RPMI8226 (cell line): ENCODE results near the gene GPC6.
"Not testable (repeated sequence)": the region's sequence is repeated elsewhere in the genome, so short reads cannot be mapped to it uniquely, and the experiment has no call there.

Experiments used
- DNase-seq: peaks from one replicate; pipeline ENCODE4 v3.0.0-alpha.2; 2015

Gene GPC6

DNA sequence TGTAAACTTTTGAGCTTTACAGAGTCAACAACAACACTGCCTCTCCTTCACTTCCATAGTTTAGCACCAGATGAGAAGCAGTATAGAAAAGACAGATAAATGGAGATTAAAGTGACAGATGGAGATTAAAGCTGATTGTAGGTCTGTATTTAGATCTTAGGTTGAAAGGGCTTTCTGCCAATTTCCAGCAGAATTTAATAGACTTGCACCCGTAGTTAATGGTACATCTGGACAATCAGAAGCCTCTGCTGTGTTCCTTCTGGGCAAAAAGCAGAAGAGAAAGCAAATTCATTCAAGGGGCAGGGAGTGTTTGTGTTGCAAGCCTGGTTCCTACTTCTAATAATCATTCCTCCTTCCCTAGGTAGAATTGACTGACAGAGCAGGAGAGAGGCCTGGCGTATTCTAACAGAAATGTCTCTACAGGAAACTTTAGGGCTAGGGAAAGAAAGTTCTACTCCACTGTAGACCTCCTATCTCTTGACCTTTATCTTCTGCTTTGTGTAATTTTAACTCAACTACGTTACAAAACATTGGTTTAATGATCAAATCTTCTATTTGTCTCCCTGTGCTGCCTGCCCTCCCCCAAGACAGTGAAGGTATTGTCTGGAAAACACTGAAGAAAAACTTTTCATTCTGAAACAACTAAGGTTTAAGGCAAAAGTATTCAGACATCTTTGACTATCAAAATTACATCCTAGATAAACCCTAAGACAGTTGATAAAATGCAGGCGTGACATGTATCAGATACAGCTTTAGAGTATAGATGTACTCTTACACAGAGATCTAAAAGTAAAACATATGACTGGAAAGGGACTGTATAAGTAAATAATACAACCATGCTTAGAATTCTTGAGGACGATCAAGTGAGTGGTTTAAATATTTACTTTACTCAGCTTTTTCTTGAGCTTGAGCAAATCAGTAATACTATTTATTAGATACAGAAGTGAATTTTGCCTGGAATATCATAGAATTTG, 44.4 kb downstream of the GPC6 start:
- no peak for DNase-seq

DNA sequence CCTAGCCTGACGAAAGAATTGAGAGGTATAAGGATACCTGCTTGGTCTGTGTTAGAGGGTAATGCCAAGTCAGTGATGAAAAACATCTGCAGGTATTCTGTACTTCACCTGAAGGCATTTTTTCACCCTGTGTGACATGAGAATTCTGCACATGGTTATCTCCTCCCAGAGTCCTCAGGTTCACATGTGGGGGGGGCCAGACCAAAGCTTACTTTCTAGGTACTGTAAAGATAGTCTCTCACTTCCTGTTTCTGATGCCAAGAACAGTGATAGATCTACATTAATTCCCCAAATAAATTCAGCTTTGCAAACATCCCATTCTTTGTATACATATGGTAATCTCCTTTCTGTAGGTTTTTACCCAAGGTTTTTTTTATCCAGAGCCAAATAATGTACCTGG, 53.4 kb downstream of the GPC6 start:
- DNase-seq: peak; percentile 15

DNA sequence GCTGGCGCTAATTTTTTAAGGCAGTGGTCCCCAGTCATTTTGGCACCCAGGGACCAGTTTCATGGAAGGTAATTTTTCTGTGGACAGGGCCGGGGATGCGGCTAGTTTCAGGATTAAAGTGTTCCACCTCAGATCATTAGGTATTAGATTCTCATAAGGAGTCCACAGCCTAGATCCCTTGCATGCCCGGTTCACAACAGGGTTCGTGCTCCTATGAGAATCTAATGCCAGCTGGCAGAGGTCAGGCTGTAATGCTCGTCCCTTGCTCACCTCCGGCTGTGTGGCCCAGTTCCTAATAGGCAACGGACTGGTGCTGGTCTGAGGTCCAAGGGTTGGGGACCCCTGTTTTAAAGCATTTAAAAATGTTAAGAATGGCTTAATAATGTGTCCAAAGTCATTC, 54.1 kb downstream of the GPC6 start:
- no peak for DNase-seq

GRCh38 chr13:93283255-93283654, 56.6 kb downstream of the GPC6 start:
- DNase-seq: no peak

DNA sequence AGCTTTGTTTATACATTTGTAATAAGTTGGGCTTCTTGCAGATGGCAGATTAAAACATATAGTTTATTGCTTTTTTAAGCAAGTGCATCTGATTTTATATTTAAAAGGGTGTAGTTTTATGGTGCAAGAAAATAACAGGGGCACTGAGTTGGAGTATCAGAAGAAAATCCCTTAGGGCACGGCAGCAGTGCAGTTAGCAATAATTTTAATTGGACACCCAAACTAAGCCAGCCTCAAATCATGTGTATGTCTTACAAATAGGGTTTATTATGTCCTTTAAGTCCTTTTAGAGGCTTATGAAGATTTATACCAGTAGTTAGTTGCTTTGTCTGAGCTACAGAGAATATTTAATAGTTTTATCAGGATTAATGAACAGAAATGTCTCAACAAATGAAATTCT, 57.5 kb downstream of the GPC6 start:
- no peak for DNase-seq

DNA sequence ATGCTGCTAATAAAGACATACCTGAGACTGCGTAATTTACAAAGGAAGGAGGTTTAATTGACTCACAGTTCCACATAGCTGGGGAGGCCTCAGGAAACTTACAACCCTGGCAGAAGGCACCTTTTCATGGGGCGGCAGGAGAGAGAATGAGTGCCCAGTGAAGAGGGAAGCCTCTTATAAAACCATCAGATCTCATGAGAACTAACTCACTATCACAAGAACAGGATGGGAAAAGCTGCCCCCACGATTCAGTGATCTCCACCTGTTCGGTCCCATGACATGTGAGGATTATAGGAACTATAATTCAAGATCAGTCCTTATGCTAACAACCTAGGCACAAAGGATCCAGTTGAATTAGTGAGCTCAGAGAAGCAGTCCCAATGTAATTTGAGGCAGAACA, 59.4 kb downstream of the GPC6 start:
- DNase-seq: no peak

GRCh38 chr13:93289053-93289452, 62.4 kb downstream of the GPC6 start:
- no peak for DNase-seq

DNA sequence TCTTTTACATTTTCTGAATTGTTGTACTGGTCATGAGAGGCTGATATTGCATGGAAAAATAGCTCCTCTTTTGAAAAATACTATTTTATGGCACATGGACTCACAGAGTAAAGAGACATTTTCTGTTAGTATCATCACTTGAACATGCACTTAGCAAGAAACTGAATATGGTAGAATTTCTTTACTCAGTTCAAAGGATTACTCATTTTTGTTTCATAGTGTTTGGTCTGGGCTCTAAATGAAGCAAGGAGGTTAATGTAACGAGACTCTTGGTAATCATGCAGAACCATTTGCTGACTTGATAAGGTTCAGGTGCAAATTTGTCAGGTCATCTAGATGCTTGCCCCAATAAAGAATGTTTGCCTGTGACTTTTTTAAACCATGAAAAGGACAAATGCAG, 63.2 kb downstream of the GPC6 start:
- no peak for DNase-seq

DNA sequence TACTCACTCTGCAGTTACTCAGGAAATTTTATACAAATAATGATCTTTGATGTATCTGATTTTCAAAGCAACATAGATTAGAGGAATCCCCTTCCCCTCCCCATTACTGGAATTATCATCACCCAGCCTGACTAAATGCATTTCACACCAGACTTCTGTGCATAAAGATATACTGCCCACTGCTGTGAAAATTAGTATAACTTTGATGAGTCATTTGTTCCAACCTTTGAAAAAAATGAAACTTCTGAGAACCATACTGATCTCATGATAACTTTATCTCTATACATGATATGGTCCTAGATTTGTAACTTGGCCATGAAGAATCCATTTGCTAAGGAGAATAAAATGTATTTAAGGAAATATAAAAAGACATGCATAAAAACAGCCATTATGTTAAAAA, 63.9 kb downstream of the GPC6 start:
- no peak for DNase-seq

- DNase-seq: no peak
These were observed 65.8 kb downstream of the GPC6 start for GRCh38 chr13:93292366-93292765.

DNA sequence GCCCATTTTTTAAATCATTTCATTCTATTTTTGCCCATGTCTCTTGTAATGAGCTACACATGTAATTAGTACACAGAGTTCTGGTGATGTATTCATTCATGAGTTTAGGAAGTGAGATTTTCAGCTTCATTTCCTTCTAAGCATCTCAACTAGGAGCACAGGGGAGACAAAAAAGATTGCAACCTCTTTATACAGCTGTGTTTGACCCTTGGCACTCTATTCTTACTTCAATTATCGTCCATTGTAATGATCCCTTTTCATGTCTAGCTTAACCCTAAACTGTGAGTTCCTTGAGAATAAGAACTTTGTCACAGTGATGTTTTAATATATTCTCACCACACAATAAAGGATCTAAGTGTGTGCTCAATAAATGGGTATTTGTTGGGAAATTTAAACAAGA, 67.1 kb downstream of the GPC6 start:
- DNase-seq: no peak

DNA sequence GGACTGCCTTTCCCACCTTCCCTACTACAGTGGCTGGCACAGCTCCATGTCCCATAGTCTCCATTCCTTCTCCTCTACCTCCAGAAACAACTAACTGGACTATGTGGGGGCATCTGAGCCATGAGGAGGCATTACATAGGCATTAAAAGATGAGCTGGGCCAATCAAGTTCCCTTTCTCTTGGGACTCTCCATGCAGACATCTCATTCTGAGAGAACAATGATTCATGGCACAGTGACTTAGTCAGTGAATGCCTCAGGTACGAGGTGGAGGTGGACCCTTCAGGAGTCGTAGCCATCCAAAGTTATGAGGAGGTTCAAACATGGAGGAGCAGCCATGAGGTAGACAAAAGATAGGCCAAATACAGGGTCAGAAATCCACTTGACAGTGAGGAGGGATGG, 70.0 kb downstream of the GPC6 start:
- DNase-seq: no peak

- no peak for DNase-seq
These were observed 72.1 kb downstream of the GPC6 start for GRCh38 chr13:93298713-93299112.

DNA sequence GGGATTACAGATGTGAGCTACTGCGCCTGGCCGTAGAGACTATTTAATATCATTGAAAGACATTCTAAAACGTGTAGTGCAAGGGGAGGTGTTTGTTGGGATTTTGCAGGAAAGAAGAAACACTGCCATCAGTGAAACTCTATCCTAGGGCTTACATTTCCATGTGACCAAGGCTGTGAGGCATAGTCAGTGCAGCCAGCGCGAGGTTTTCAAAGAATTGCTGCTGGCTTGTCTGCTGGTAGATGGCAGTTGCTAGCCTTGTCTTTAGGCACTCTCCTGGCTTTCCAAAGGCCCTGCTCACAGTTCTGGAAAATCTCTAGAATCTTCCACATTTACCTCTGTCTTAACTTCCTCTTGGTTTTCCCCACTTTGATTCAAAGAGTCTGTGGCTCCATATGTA, 77.5 kb downstream of the GPC6 start:
- DNase-seq: no peak

- DNase-seq: no peak
These were observed 78.4 kb downstream of the GPC6 start for GRCh38 chr13:93304868-93305613.

DNA sequence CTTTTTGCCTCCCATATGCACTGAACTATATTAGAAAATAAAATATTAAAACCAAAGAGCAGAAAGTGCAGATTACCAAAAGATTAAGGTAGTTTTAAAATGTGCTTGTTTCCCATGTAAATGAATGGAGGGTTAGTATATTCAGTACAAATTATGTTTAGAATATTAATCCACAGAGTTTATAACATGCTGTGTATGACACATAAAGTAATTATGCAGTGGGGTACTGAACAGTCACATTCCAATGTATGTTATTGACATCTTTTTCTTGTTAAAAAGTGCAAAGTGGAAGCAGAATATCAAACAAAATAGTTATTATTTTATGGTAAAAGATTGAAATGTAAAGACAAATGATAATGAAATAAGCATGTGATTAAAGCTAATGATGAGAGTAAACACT, 79.3 kb downstream of the GPC6 start:
- no peak for DNase-seq

GRCh38 chr13:93307136-93307535, 80.5 kb downstream of the GPC6 start:
- no peak for DNase-seq

DNA sequence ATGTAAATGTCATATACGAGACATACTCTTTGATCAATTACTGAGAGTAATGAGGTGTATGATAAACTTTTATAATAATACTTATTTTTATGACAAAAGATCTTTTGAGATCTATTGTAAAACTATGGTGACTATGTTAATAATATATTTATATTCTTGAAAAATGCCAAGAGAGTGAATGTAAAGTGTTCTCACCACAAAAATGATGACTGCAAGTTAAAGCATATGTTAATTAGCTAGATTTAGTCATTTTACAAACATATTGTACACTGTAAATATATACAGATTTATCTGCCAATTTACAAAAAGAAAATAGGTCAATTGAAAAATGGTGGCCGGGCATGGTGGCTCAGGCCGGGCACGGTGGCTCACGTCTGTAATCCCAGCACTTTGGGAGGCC, 81.0 kb downstream of the GPC6 start:
- no peak for DNase-seq

DNA sequence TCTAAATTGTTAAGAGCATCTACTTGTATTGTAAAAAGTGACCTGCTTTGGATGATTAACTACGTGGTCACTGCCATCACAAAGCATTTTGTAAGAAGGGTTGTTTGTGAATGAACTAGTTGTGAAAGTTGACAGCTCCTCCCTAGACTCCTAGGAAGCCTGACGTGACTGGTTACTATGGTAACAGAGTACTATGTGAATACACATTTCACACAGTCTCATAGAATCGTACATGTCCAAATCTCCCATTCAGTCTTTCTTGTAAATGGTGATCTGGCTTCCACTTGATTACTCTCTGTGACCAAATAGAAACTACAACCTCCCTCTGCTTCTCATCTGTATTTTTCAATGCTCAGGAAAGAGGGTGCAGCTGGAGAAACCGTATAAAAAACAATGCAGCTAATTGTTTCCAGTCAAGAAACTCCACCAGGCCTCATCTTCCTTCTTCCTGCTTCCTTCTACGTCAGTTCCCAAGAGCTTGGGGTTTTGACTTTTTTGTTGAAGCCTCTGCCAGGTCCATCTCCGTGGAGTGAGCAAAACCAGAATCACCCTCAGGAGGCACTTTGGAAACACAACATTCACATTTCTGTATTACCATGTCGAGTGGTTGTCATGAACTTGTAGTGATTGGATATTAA, 83.4 kb downstream of the GPC6 start:
- no peak for DNase-seq

DNA sequence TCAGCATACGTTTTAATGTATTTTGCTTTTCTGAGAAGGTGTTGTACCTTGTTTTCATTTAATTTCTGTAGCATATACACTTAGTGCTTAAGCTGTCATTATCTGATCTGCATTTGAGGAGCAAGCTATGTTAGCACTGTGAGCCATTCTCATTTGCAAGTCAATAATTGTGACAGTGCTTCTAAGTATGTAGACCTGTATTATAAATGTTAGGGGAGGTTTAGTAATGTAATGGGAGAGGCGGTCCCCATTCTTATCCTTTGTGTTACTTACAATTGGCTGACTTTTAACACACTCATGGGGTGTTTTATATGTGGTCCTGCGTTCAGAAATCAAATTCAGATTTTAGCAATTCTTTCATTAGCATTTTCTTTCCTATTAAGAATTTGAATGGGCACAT, 90.2 kb downstream of the GPC6 start:
- DNase-seq: no peak

GRCh38 chr13:93318534-93319254, 92.1 kb downstream of the GPC6 start:
- no peak for DNase-seq

GRCh38 chr13:93320942-93321341, 94.3 kb downstream of the GPC6 start:
- no peak for DNase-seq

- not testable (repeated sequence) for DNase-seq
These were observed 97.3 kb downstream of the GPC6 start for GRCh38 chr13:93323880-93324279.
